Skeletal muscle cell (primary cell): Measurements from ENCODE around the gene DST.

ENCODE experiments used
- DNase-seq: peaks from one replicate; pipeline ENCODE4 v3.0.0-alpha.2; 2010; ENCODE audit warnings: low read depth
- H3K4me3 ChIP-seq: 2 replicates; pipeline ENCODE4 v1.5.1; 2011; ENCODE audit warnings: low read depth, mild to moderate bottlenecking, control low read depth, low read length, moderate library complexity

The DST gene

DNA sequence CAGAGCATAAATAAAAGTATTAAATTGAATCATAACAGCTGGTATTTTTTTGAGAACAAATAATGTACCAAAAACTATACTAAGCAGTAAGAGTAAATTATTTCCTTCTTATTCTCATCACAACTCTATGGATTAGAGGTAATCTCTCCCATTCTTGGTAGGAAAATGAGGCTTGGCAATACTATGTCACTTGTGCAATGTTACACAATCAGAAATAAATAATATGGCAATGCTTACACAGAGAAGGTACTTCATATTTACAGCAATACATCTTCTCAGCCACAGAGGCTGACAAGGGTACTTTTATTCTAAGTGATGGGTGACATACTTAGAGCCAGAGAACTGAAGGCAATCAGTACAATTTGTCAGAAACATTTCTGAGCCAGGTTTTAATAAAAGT lies 3.9 kb downstream of the DST start:
- DNase-seq = no peak
- H3K4me3 ChIP-seq = no peak overlapping the region

DNA sequence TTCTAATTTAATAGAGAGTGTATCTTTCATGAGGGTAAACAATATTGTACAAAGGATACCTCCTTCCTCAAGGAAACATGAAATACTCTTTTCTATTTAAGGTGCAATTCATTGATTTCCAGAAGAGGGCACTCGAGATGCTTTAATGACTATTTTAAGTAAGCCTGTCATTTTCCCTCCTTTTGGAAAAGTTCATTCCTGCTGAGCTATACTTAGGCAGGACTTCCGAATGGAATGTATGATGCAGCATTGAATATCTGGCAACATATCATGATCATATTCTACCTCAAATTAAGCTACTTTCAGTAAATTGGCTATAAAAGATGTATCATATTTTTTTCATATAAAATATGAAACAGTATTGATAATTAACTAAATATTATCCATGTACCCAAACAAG lies 5.0 kb downstream of the DST start:
- H3K4me3 ChIP-seq = no peak overlapping the region
- DNase-seq = peak; percentile 33

DNA sequence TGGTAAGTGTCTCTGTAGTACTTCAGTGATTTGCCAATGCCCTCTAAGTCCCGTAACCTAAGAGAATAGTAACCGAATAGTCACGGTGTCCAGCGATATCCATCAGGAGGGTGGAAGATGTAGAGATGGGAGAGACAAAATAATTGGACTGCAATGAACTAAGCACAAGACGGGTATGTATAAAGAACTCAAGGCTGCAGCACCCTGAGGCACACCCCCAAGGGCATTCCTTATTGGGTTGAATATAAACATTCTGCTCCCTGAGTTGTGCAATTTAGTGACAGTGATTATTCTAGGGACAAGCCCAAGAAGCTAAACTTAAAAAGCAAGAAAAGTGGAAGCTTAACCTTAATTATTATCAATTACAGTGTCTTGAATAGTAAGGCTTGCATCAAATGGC lies 14.6 kb downstream of the DST start:
- H3K4me3 ChIP-seq = no peak overlapping the region
- no peak for DNase-seq

DNA sequence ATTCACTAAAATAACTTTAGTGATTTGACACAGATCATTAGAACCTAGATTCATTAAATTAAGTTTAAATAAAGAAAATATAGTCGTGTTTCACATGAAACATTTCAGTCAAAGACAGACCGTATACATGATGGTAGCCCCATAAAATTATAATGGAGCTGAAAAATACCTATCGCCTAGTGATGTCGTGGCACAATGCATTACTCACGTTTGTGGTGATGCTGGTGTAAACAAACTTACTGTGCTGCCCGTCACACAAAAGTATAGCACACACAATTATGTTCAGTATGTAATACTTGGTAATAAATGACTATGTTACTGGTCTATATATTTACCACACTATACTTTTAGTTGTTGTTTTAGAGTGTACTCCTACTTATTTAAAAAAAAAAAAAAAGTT lies 17.3 kb downstream of the DST start:
- no peak overlapping the region for H3K4me3 ChIP-seq
- no peak for DNase-seq

DNA sequence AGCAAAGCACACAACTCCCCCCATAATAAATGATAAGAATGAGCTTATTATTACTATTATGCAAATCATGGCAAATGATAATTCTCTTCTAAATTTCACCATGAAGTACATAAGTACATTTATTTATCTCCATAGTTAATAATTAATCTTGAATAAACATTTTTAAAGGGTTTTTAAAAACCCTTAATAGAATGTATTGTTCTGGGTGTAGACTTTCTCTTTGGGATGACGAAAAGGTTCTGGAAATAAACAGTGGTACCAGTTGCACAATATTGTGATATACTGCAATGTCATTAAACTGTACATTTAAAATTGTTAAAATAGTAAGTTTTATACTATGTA lies 18.0 kb downstream of the DST start:
- no peak overlapping the region for H3K4me3 ChIP-seq
- DNase-seq = no peak

DNA sequence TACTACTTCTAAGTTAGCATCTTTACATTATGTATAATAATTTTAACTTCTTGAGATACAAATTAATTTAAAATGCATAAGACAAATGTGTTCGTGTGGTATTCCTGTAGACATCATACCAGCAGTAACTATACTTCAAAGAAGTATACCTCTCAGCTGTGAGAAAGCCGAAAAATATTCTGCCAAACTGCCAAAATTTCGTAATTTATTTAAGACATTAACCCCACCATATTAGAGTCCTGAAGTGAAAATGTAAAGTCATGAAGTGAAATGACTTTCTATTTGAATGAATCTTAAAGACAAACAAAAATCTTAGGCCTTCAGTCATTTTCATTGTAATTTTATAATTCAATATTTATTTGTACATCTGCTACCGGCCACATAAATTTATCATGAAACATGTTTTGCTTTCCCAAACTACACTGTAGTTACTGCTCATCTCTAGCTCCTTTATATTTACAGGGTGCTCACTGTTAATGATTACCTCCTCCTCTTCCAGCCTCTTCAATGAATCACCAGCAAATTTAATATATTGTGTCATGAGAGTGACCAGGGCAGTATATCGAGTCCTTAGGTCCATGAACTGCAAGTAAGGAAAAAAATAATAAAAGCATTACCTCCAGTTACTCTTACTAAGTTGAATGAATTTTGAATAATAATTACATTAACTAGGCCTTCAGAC lies 18.5 kb downstream of the DST start:
- no peak overlapping the region for H3K4me3 ChIP-seq
- no peak for DNase-seq

DNA sequence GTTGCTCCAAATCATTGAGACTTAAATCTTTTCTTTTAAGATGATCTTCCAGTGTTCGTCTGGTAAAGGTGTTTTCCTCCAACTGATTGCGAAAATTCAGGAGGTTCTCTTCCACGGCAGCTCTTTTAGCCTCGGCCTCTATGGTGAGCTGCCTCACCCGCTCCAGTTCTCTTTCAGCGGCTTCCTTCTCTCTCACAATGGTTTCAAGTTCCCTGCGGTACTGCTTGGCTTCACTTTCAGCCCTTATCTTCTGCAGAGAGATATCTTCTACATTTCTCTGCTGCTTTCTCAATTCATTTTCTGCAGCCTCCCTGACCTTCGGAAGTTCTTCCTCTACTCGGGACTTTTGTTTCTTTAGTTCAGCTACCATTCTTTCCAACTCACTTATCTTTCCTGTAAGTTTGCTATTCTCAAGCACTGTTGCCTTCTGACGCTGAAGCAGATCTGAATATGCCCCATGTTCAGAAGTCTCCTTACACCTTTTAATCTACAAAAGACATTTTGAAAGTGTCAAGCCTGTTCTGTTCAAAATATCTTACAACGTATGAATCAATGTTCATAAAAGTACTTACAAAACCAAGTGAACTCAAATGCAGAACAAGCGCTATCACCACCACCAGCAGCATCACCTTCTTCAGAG lies 22.3 kb downstream of the DST start:
- H3K4me3 ChIP-seq = no peak overlapping the region
- no peak for DNase-seq

DNA sequence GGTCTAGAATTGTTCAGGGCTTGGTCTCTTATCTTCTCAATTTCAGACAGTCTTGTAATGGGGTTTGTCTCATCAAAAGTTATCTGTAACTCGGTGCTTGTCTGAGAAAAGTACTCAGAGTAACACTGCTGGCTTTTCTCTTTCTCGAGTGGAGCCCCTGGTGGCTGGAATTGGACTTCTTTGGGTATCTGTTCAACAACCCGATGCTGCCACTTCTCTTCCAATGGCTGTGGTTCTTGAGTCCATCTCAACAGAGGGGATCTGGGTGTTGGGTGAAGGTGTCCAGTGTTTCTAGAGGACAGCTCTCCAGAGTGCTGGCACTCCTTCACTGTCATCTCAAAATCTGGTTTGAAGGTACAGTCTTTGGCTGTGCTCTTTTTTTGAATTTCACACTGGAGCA lies 24.6 kb downstream of the DST start:
- no peak overlapping the region for H3K4me3 ChIP-seq
- no peak for DNase-seq

DNA sequence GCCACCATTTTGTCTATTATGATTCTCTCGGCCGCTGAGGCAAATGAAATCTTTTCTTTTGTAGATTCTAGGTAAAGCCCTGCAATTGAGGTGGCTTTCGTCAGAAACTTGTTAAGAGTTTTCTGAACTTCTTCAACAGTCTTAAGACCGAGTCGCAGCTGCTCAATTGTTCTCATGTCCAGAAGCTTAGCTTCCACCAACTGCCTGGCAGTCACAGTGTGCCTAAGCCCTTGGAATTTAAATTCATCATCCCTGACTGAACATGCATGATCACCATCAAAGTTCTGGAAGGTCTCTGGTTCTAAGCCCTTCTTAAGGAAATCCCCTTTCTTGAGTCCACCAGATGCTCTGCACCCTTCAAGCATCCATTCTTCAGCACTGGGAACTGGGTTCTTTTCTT lies 25.7 kb downstream of the DST start:
- no peak for DNase-seq
- no peak overlapping the region for H3K4me3 ChIP-seq

DNA sequence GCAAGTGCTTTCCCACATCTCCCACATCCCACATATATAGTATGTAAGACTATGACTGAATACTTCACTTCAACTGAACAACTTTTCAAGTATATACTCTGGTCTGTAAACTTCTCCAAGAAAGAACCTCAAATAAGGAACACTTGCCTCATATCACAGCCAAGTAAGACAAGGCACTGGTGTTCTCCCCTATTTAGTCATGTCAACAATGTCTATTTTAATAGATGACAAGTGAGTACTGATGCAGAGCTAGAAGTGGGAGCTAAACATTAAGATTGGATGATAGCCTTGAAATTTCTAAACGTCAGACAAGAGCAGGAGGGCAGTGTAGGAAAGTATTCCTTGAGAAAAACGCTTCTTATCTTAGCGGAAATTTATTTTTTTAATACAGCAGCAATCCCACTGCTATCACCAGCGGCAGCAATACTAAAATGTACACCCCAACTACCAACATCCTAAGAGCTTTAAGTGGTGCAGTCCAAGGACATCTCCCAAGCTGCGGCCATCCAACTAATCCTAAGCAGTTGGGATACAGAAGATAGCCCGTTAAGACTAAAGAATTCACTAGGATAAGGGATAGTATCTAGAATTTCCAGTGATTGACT lies 29.3 kb downstream of the DST start:
- DNase-seq = no peak
- H3K4me3 ChIP-seq = no peak overlapping the region

DNA sequence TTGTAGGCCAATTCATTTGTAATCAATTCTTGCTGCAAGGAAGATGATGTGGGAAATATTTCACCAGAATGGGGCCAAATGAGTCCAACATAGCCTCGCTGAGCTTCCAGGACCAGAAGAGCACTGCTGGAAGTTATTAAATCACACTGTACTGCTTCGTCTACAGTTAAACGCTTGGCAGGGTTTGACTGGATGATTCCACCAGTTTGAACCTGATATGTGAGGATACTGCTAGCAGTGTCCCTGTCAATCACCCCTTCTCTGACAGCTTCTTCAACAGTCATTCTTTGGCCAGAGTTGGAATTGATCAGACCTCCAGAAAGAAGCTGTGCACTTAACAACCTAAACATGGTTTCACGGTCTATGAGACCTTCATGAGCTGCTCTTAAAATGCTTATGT lies 34.4 kb downstream of the DST start:
- H3K4me3 ChIP-seq = no peak overlapping the region
- no peak for DNase-seq

DNA sequence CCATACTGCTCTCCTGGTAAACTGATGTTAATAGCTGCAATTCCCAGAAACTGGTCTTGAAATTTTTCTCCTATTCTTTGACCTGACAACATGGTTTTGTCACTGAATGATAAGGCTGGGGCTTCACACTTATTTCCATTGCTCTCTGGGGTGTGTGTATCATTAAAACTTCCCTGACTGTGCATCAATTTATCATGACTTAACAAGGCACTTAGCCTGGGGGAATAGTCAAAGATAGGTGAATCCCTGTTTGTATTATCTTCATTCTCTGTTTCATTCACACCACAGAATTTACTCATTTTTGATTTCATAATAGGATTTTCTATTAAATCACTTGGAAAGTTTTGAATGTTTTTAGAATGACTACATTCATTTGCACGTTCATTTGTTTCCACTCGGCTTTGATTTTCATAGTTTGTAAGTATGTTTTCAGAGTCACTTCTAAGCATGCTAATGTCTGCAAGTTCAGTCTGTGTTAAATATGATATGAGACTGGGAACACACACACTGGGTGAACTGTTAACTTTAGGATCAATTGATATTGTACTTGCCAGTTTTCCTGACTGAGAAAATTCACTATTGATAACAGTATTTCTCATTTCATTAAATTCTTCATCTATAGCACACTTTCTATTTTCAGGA lies 35.5 kb downstream of the DST start:
- H3K4me3 ChIP-seq = no peak overlapping the region
- DNase-seq = no peak

DNA sequence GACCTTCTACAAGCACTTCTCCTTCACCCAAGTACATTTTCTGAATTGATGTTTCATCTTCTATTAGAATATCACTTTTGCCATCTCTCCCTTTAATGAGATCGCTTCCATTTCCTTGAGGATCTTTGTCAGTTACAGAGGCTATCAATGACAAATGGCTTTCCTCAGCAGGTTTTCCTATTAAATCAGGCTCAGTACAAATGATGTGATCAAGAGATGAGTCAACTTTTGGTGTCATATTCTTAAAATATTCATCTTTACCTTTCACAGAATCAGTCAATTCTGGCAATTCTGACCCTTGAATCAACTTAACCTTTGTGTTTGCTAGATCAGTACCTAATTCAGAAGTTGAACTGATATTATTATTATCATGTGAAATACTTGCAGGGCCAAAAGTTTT lies 37.3 kb downstream of the DST start:
- H3K4me3 ChIP-seq = no peak overlapping the region
- DNase-seq = no peak

DNA sequence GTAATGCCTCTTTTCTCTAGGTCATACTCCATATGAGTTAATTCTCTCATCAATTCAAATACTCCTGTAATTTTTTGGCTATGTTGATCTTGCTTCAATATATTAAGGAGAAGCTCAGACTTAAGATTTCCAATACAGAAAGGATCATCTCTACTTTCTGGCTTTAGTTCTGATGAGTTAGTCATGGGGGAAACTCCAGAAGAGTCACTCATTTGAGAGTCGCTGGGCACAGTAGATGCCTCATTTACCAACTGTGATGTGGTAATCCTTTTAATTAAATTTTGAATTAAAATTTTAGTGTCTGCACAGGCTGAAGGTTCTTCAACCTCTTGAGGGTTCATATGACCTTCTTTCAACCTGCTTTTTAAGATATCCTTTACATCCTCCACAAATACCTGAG lies 38.5 kb downstream of the DST start:
- no peak overlapping the region for H3K4me3 ChIP-seq
- DNase-seq = no peak

DNA sequence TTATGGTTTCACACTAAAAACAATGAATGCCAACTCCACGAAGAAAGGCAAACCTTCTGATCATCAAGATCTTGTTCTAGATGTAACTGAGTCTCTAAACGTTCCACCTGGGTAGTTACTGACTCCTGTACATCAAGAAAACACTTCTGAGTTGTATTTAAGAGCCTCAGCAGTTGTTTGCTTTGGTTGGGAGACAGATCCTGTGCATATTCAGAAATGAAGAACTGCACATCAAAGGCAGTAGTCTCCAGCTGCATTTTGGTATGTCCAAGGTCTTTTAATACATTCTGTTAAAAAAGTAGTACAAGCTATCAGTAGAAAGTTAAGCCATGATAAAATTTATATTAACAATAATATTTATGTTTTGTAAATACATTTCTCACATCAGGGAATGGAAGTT lies 41.3 kb downstream of the DST start:
- no peak for DNase-seq
- H3K4me3 ChIP-seq = no peak overlapping the region

DNA sequence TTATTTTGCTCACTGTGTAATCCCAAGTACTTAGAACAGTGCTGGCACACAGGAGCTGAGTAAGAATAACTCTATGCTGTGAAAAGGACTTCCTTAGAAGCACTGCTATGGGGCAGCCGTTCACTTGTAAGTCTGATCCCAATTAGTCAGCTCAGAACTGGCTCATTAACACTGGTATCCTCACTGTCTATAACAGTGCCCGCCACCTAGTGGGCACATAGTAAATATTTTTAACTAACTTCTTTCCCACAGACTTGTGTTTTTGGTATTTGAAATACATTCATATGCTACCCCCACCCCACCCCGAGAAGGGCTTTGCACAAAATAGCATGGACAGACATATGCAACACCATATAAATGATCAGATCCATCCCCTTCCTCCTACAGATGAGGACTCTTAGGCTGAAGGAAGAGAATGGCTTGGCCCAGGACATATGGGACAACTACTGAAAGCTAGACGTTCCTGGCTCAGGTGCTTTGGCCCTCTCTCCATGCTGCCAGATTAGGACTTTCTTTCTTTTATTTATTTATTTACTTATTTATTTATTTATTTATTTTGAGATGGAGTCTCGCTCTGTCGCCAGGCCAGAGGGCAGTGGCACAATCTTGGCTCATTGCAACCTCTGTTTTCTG lies 47.1 kb downstream of the DST start:
- no peak overlapping the region for H3K4me3 ChIP-seq
- no peak for DNase-seq

DNA sequence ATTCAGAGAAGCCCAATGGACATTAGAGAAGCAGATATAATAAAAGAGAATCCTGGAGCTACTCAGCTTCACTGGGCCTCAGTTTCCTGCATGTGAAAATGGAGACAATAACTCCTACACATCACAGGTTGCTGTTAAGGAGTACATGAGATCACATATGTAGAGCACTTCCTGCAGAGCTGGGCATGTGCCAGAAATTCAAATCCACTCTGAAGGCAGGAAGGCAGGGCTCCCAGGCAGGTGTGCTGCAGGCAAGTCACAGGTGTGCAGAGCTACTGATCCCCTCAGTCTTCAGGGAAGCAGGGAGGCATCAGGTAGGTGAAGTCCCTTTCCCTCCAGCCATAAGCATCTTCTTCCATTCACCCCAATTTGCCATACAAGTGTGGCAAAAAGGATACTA lies 48.0 kb downstream of the DST start:
- no peak for DNase-seq
- no peak overlapping the region for H3K4me3 ChIP-seq

DNA sequence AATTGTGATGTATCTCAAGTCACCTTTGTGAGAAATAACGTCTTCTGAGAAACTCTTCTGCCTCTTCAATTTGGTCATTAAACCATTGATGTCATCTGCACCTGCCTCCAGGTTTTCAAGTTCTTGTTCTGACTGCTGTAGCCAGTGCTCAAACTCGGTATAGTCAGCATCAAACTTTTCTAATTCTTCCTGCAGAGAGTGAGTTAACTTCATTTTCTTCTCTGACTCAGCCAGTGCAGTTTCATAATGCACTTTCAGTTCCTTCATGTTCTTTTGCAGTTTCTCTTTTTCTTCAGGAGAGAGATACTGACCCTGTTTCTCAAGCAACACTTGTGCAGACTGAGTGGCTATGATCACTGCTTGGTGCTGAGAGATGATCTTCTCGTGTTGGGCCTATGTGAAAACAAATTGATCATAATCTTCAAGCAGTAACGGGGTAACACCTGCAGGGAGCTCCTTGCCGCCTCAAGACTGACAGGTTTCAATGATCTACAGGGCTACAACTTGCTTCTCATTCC lies 48.8 kb downstream of the DST start:
- no peak overlapping the region for H3K4me3 ChIP-seq
- DNase-seq = no peak

DNA sequence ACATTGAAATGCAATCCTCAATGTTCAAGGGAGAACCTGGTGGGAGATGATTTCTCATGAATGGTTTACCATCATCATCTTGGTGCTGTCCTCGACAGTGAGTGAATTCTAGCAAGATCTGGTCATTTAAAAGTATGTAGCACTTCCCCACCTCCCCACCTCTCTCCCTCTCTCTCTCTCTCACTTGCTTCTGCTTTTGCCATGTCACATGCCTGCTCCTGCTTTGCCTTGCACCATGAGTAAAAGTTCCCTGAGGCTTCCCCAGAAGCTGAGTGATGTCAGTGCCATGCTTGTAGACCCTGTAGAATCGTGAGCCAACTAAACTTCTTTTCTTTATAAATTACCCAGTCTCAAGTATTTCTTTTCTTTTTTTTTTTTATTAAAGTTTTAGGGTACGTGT lies 60.5 kb downstream of the DST start:
- DNase-seq = no peak
- no peak overlapping the region for H3K4me3 ChIP-seq

DNA sequence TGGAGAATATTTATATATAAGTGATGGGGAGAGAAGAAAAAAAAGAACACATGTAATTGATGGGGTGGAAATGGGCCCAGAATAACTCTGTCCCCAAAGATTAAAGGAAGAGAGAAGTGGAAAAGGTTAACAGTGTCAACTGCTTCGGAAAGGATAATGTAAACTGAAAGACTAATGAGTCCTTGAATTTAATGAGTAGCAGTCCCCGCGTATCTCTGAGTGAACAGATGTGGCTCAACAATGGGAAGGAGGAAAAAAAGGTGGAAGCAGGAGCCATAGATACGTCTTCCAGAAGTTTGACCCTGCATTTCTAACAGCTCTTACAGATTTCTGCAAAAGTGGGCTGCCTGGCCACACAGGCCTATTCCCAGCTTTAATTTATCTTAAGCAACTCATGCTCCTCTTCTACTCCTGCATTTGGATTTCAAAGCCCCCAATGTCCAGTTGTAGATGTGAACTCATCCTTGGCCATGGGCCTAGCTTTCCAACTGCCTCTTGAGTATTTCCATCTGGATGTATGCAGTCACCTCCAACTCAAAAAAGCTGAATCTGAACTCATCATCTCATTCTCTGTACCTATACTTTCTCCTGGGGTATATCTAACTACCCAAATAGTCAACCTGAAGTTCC lies 61.3 kb downstream of the DST start:
- no peak for DNase-seq
- no peak overlapping the region for H3K4me3 ChIP-seq
